Neuronal stem cell (in vitro differentiated cells): Measurements from ENCODE around the gene FERMT2.
A peak's percentile ranks its signal among the peaks of the same experiment; 100 is the strongest.

Experiments
- DNase-seq: peaks from one replicate; pipeline ENCODE4 v3.0.0-alpha.2; 2013; ENCODE audit warnings: low spot score
- H2AFZ ChIP-seq: one replicate; pipeline ENCODE4 v1.6.1; 2013; ENCODE audit warnings: mild to moderate bottlenecking, low read length, inconsistent platforms
- H2AK5ac ChIP-seq: 2 replicates; pipeline ENCODE4 v1.6.1; 2013; ENCODE audit warnings: low read depth, mild to moderate bottlenecking, inconsistent platforms, low read length, moderate library complexity, mixed read lengths
- H2BK120ac ChIP-seq: 2 replicates; pipeline ENCODE4 v1.6.1; 2013; ENCODE audit warnings: low read depth, mild to moderate bottlenecking, inconsistent platforms, low read length, moderate library complexity, mixed read lengths
- H2BK12ac ChIP-seq: one replicate; pipeline ENCODE4 v1.6.1; 2013; ENCODE audit warnings: low read length, inconsistent platforms
- H2BK15ac ChIP-seq: 2 replicates; pipeline ENCODE4 v1.6.1; 2013; ENCODE audit warnings: mild to moderate bottlenecking, low read length, inconsistent platforms, mixed read lengths
- H2BK5ac ChIP-seq: one replicate; pipeline ENCODE4 v1.6.1; 2013; ENCODE audit warnings: inconsistent platforms, mild to moderate bottlenecking, low read length, moderate library complexity
- H3K14ac ChIP-seq: one replicate; pipeline ENCODE4 v1.6.1; 2013; ENCODE audit warnings: low read length, inconsistent platforms
- H3K18ac ChIP-seq: 2 replicates; pipeline ENCODE4 v1.6.1; 2013; ENCODE audit warnings: low read length, inconsistent platforms
- H3K23ac ChIP-seq: 2 replicates; pipeline ENCODE4 v1.6.1; 2013; ENCODE audit warnings: low read depth, mild to moderate bottlenecking, mixed read lengths, low read length, inconsistent platforms; ENCODE audit not compliant: poor library complexity
- H3K27ac ChIP-seq: replicated peaks from 3 replicates; pipeline ENCODE4 v1.5.1; 2013; ENCODE audit warnings: low read length, inconsistent platforms
- H3K27me3 ChIP-seq, 3 experiments: 2 replicates each; pipeline ENCODE4 v1.6.1; 2013; ENCODE audit warnings: low read length in 3 of 3, mild to moderate bottlenecking in 2 of 3, inconsistent platforms in 1 of 3, low read depth in 1 of 3, mixed read lengths in 1 of 3, moderate library complexity in 1 of 3; ENCODE audit not compliant: control insufficient read depth in 3 of 3, insufficient read depth in 3 of 3
- H3K36me3 ChIP-seq, 2 donors: replicated peaks in 1 of 2; 2 replicates each; pipeline ENCODE4 v1.6.1; 2013; ENCODE audit warnings: low read length in 2 of 2; ENCODE audit not compliant: control insufficient read depth in 2 of 2, insufficient read depth in 2 of 2
- H3K4ac ChIP-seq: 2 replicates; pipeline ENCODE4 v1.6.1; 2013; ENCODE audit warnings: inconsistent platforms, mild to moderate bottlenecking, low read length, moderate library complexity
- H3K4me1 ChIP-seq, 2 donors: 1 replicate in 1 of 2; 2 replicates in 1 of 2; pipeline ENCODE4 v1.6.1; 2013; ENCODE audit warnings: low read length in 2 of 2, low read depth in 1 of 2; ENCODE audit not compliant: control insufficient read depth in 2 of 2, insufficient read depth in 1 of 2
- H3K4me2 ChIP-seq: one replicate; pipeline ENCODE4 v1.6.1; 2013; ENCODE audit warnings: mild to moderate bottlenecking, low read length, inconsistent platforms; ENCODE audit not compliant: insufficient read depth, poor library complexity, severe bottlenecking
- H3K4me3 ChIP-seq, 2 donors: 2 replicates each; pipeline ENCODE4 v1.5.1; 2013; ENCODE audit warnings: low read length in 2 of 2, mild to moderate bottlenecking in 2 of 2, inconsistent platforms in 1 of 2, moderate library complexity in 1 of 2
- H3K79me1 ChIP-seq: one replicate; pipeline ENCODE4 v1.6.1; 2013; ENCODE audit warnings: low read depth, mild to moderate bottlenecking, inconsistent platforms, low read length, moderate library complexity
- H3K9ac ChIP-seq: one replicate; pipeline ENCODE4 v1.6.1; 2013; ENCODE audit warnings: mild to moderate bottlenecking, low read depth, low read length, inconsistent platforms; ENCODE audit not compliant: poor library complexity
- H3K9me3 ChIP-seq, 2 donors: replicated peaks in 1 of 2; 2 replicates each; pipeline versions ENCODE3 to v1.6.1; 2013; ENCODE audit warnings: low read length in 2 of 2, mild to moderate bottlenecking in 2 of 2, inconsistent platforms in 1 of 2, low read depth in 1 of 2, mixed read lengths in 1 of 2, moderate library complexity in 1 of 2; ENCODE audit not compliant: control insufficient read depth in 2 of 2, insufficient read depth in 1 of 2
- H4K8ac ChIP-seq: one replicate; pipeline ENCODE4 v1.6.1; 2013; ENCODE audit warnings: low read depth, mild to moderate bottlenecking, inconsistent platforms, low read length, moderate library complexity
- H4K91ac ChIP-seq: one replicate; pipeline ENCODE4 v1.6.1; 2013; ENCODE audit warnings: low read length, low read depth, mild to moderate bottlenecking, inconsistent platforms; ENCODE audit not compliant: poor library complexity
- WGBS, 2 donors: extraction: QIAGEN DNeasy Blood & Tissue Kit; methylation state at CpG; one replicate each; pipeline ENCODE4 v1.1.7; 2013; ENCODE audit warnings: missing lambda C conversion rate in 2 of 2, mixed read lengths in 1 of 2; ENCODE audit not compliant: insufficient read length in 2 of 2, insufficient replicate concordance in 1 of 2; ENCODE audit errors: extremely low coverage in 2 of 2; 5-methylcytosine and 5-hydroxymethylcytosine counted together

The FERMT2 gene

GRCh38 chr14:52825085-52825484, 125.8 kb downstream of the FERMT2 start:
- Histone ChIP-seq H2BK12ac (no peak overlapping the region), H3K27ac (no peak overlapping the region), H3K18ac (no peak overlapping the region), H3K23ac (no peak overlapping the region), H3K9me3 (no peaks in the 10 kb centered on the region), H3K4me1 (peaks cover 0 to 6% of the 10 kb centered on the region in 2 donors), H2BK120ac (no peak overlapping the region), H3K9ac (no peak overlapping the region), H3K4ac (no peak overlapping the region), H3K4me2 (no peak overlapping the region), H2BK15ac (no peak overlapping the region), H2AK5ac (no peak overlapping the region), H4K91ac (no peak overlapping the region), H3K4me3 (no peak overlapping the region), H4K8ac (no peak overlapping the region), H3K36me3 (no peaks in the 10 kb centered on the region), H2AFZ (no peak overlapping the region), H3K14ac (no peak overlapping the region), H3K27me3 (no peaks in the 10 kb centered on the region), H2BK5ac (no peak overlapping the region), H3K79me1 (no peaks in the 10 kb centered on the region)
- whole genome bisulfite sequencing, 2 donors = no CpG with 5 or more reads among the region's 4 CpGs
- DNase-seq = no peak

GRCh38 chr14:52824462-52824861, 126.4 kb downstream of the FERMT2 start:
- Histone ChIP-seq H3K4me2 (no peak overlapping the region), H3K4ac (no peak overlapping the region), H3K27me3 (no peaks in the 10 kb centered on the region), H2BK15ac (no peak overlapping the region), H3K36me3 (no peaks in the 10 kb centered on the region), H2BK12ac (no peak overlapping the region), H3K23ac (no peak overlapping the region), H3K27ac (no peak overlapping the region), H3K18ac (no peak overlapping the region), H3K9ac (no peak overlapping the region), H2BK120ac (no peak overlapping the region), H2AFZ (no peak overlapping the region), H3K79me1 (no peaks in the 10 kb centered on the region), H2BK5ac (no peak overlapping the region), H4K8ac (no peak overlapping the region), H3K4me3 (no peak overlapping the region), H3K14ac (no peak overlapping the region), H4K91ac (no peak overlapping the region), H3K4me1 (peaks cover 0 to 6% of the 10 kb centered on the region in 2 donors), H3K9me3 (no peaks in the 10 kb centered on the region), H2AK5ac (no peak overlapping the region)
- no CpG with 5 or more reads among the region's 4 CpGs for WGBS, 2 donors
- no peak for DNase-seq

- Histone ChIP-seq H4K91ac (no peak overlapping the region), H2BK12ac (peak overlapping the region; percentile 80), H3K27me3 (no peaks in the 10 kb centered on the region), H3K23ac (no peak overlapping the region), H2AFZ (no peak overlapping the region), H3K4ac (no peak overlapping the region), H3K9me3 (no peaks in the 10 kb centered on the region), H3K14ac (no peak overlapping the region), H3K4me3 (no peak overlapping the region), H2BK5ac (no peak overlapping the region), H2BK15ac (no peak overlapping the region), H3K4me2 (no peak overlapping the region), H2BK120ac (no peak overlapping the region), H4K8ac (no peak overlapping the region), H3K79me1 (no peaks in the 10 kb centered on the region), H3K4me1 (no peaks in the 10 kb centered on the region), H3K9ac (no peak overlapping the region), H3K27ac (no peak overlapping the region), H3K18ac (no peak overlapping the region), H2AK5ac (no peak overlapping the region), H3K36me3 (no peaks in the 10 kb centered on the region)
- no CpG with 5 or more reads among the region's 7 CpGs for WGBS, 2 donors
- no peak for DNase-seq
Observed at GRCh38 chr14:52821805-52822250, 129.0 kb downstream of the FERMT2 start.

GRCh38 chr14:52808101-52808500, 142.7 kb downstream of the FERMT2 start:
- Histone ChIP-seq H4K91ac (no peak overlapping the region), H2AK5ac (no peak overlapping the region), H3K4me2 (no peak overlapping the region), H2BK12ac (no peak overlapping the region), H3K27ac (no peak overlapping the region), H2BK15ac (no peak overlapping the region), H2BK120ac (no peak overlapping the region), H3K4ac (no peak overlapping the region), H4K8ac (no peak overlapping the region), H3K36me3 (no peaks in the 10 kb centered on the region), H3K23ac (no peak overlapping the region), H3K18ac (no peak overlapping the region), H3K4me3 (no peak overlapping the region), H2AFZ (no peak overlapping the region), H2BK5ac (no peak overlapping the region), H3K9ac (no peak overlapping the region), H3K79me1 (no peaks in the 10 kb centered on the region), H3K14ac (no peak overlapping the region), H3K27me3 (no peaks in the 10 kb centered on the region), H3K4me1 (no peaks in the 10 kb centered on the region), H3K9me3 (no peaks in the 10 kb centered on the region)
- no peak for DNase-seq
- WGBS, 2 donors = no CpG with 5 or more reads among the region's 1 CpG
